WTC11 (cell line): ENCODE data around the gene CNGA2. TPM values are rescaled to one million over a fixed set of nuclear protein-coding genes. Genes with fewer than 3 reads are reported as not detected.

Experiments used
- ATAC-seq: fragments of 200-7000 bp; cut with Tn5 transposase; 2 replicates; pipeline ENCODE4 v1.10.0; 2021; ENCODE audit warnings: mild to moderate bottlenecking, moderate library complexity
- CTCF ChIA-PET: fragments of 300-600 bp; sonication (Branson Sonifier 250); formaldehyde crosslinking; loops from one replicate; lab custom pipeline; 2021; ENCODE audit warnings: antibody characterized with exemption; lab: Charles Lee
- POLR2A ChIA-PET: fragments of 350-600 bp; sonication (Branson Sonifier 250); formaldehyde crosslinking; loops from one replicate; lab custom pipeline; 2021; ENCODE audit warnings: antibody characterized with exemption; lab: Charles Lee
- DNase-seq: peaks from one replicate; pipeline ENCODE4 v3.0.0; 2021; ENCODE audit warnings: low spot score
- H3K27ac Mint-ChIP-seq: 2 replicates; pipeline ENCODE4 v1.8.0; 2021; ENCODE audit warnings: mixed read lengths
- H3K27me3 Mint-ChIP-seq: 2 replicates; pipeline ENCODE4 v1.8.0; 2021; ENCODE audit warnings: low read depth, mild to moderate bottlenecking, moderate library complexity, mixed read lengths
- H3K36me3 Mint-ChIP-seq: 2 replicates; pipeline ENCODE4 v1.8.0; 2021; ENCODE audit warnings: mixed read lengths
- H3K4me1 Mint-ChIP-seq: 2 replicates; pipeline ENCODE4 v1.8.0; 2022; ENCODE audit warnings: mixed read lengths
- H3K4me3 Mint-ChIP-seq: 2 replicates; pipeline ENCODE4 v1.8.0; 2021; ENCODE audit warnings: mild to moderate bottlenecking, moderate library complexity, mixed read lengths
- H3K9me3 Mint-ChIP-seq: 2 replicates; pipeline ENCODE4 v1.8.0; 2021; ENCODE audit warnings: mixed read lengths
- ATF1 ChIP-seq: sonication (generic); formaldehyde crosslinking; IDR thresholded peaks from 2 replicates; pipeline ENCODE4 v1.8.1; 2023; ENCODE audit warnings: mild to moderate bottlenecking, moderate library complexity, missing genetic modification reagents
- ATF2 ChIP-seq: sonication (generic); formaldehyde crosslinking; IDR thresholded peaks from 2 replicates; pipeline ENCODE4 v1.8.1; 2022; ENCODE audit warnings: low read depth, missing genetic modification reagents, borderline replicate concordance
- ATF3 ChIP-seq: sonication (generic); formaldehyde crosslinking; conservative IDR thresholded peaks from 2 replicates; pipeline ENCODE4 v1.8.1; 2022; ENCODE audit warnings: mild to moderate bottlenecking, missing genetic modification reagents
- ATF6 ChIP-seq: sonication (generic); formaldehyde crosslinking; IDR thresholded peaks from 2 replicates; pipeline ENCODE4 v1.8.1; 2023; ENCODE audit warnings: mild to moderate bottlenecking, missing genetic modification reagents
- E2F5 ChIP-seq: sonication (generic); formaldehyde crosslinking; IDR thresholded peaks from 2 replicates; pipeline ENCODE4 v1.8.1; 2022; ENCODE audit warnings: mild to moderate bottlenecking, moderate library complexity, missing genetic modification reagents
- MAX ChIP-seq: sonication (generic); formaldehyde crosslinking; IDR thresholded peaks from 2 replicates; pipeline ENCODE4 v1.8.0; 2022; ENCODE audit warnings: mild to moderate bottlenecking, missing genetic modification reagents
- MLX ChIP-seq: sonication (generic); formaldehyde crosslinking; IDR thresholded peaks from 2 replicates; pipeline ENCODE4 v1.8.1; 2023; ENCODE audit warnings: mild to moderate bottlenecking, missing genetic modification reagents, moderate library complexity
- NFYB ChIP-seq: sonication (generic); formaldehyde crosslinking; conservative IDR thresholded peaks from 2 replicates; pipeline ENCODE4 v1.8.0; 2022; ENCODE audit warnings: low read depth, missing genetic modification reagents
- NR1H2 ChIP-seq: sonication (generic); formaldehyde crosslinking; IDR thresholded peaks from 2 replicates; pipeline ENCODE4 v1.9.0; 2021; ENCODE audit warnings: mild to moderate bottlenecking, moderate library complexity, missing genetic modification reagents
- NR2C2 ChIP-seq: sonication (generic); formaldehyde crosslinking; IDR thresholded peaks from 2 replicates; pipeline ENCODE4 v1.8.0; 2022; ENCODE audit warnings: mild to moderate bottlenecking, missing genetic modification reagents
- NR3C1 ChIP-seq: sonication (generic); formaldehyde crosslinking; conservative IDR thresholded peaks from 2 replicates; pipeline ENCODE4 v1.8.1; 2023; ENCODE audit warnings: low read depth, mild to moderate bottlenecking, missing genetic modification reagents
- PREB ChIP-seq: sonication (generic); formaldehyde crosslinking; IDR thresholded peaks from 2 replicates; pipeline ENCODE4 v1.8.1; 2022; ENCODE audit warnings: mild to moderate bottlenecking, missing genetic modification reagents, moderate library complexity, borderline replicate concordance
- RELA ChIP-seq: sonication (generic); formaldehyde crosslinking; IDR thresholded peaks from 2 replicates; pipeline ENCODE4 v1.8.1; 2022; ENCODE audit warnings: missing genetic modification reagents, mild to moderate bottlenecking, borderline replicate concordance
- TEAD1 ChIP-seq: sonication (generic); formaldehyde crosslinking; IDR thresholded peaks from 2 replicates; pipeline ENCODE4 v1.8.0; 2022; ENCODE audit warnings: mild to moderate bottlenecking, missing genetic modification reagents
- ZBTB43 ChIP-seq: sonication (generic); formaldehyde crosslinking; IDR thresholded peaks from 2 replicates; pipeline ENCODE4 v1.8.1; 2023; ENCODE audit warnings: mild to moderate bottlenecking, missing genetic modification reagents
- ZNF138 ChIP-seq: sonication (generic); formaldehyde crosslinking; conservative IDR thresholded peaks from 2 replicates; pipeline ENCODE4 v1.8.1; 2022; ENCODE audit warnings: mild to moderate bottlenecking, moderate library complexity, missing genetic modification reagents
- ZNF219 ChIP-seq: sonication (generic); formaldehyde crosslinking; IDR thresholded peaks from 2 replicates; pipeline ENCODE4 v1.8.0; 2023; ENCODE audit warnings: missing genetic modification reagents, mild to moderate bottlenecking, borderline replicate concordance
- ZNF263 ChIP-seq: sonication (generic); formaldehyde crosslinking; IDR thresholded peaks from 2 replicates; pipeline ENCODE4 v1.8.1; 2022; ENCODE audit warnings: low read depth, mild to moderate bottlenecking, moderate library complexity, missing genetic modification reagents
- ZNF416 ChIP-seq: fragments of 250-450 bp; sonication (Bioruptor Pico); IDR thresholded peaks from 2 replicates; pipeline ENCODE4 v1.9.0; 2021; ENCODE audit warnings: mild to moderate bottlenecking, inconsistent platforms
- ZNF423 ChIP-seq: fragments of 250-450 bp; sonication (Bioruptor Pico); IDR thresholded peaks from 2 replicates; pipeline ENCODE4 v2.1.2; 2022; ENCODE audit warnings: mild to moderate bottlenecking, moderate library complexity
- ZNF425 ChIP-seq: fragments of 250-450 bp; sonication (Bioruptor Pico); conservative IDR thresholded peaks from 2 replicates; pipeline ENCODE4 v1.9.0; 2021; ENCODE audit warnings: mild to moderate bottlenecking
- total RNA-seq: library from RNA; stranded (reverse); gene quantifications from 3 replicates; pipeline ENCODE4 v1.2.3, GENCODE V29; 2021

Gene CNGA2
- total RNA-seq, 1 experiment from 2014 or later: not detected

GRCh38 chrX:151701071-151701470 lies 33.5 kb upstream of the CNGA2 start:
- ATAC-seq (no peak), DNase-seq (no peak)
- Mint-ChIP-seq H3K36me3 (0 out of 2 replicates have a peak, but pooled peaks cover 3% of the 10 kb centered on the region), H3K4me1 (peaks cover 7% of the 10 kb centered on the region), H3K27me3 (no peaks in the 10 kb centered on the region), H3K4me3 (no peak overlapping the region), H3K9me3 (no peaks in the 10 kb centered on the region), H3K27ac (no peak overlapping the region)
- POLR2A ChIA-PET: no interaction called here
- CTCF ChIA-PET: no interaction called here
- TF ChIP-seq ZNF219 (CRISPR knock-in tag): no peak
- TF ChIP-seq ZNF263 (CRISPR knock-in tag): no peak
- no peak for TF ChIP-seq ATF2
- TF ChIP-seq ATF3 (CRISPR knock-in tag): no peak
- no peak for TF ChIP-seq MAX (CRISPR knock-in tag)
- TF ChIP-seq MLX: no peak
- TF ChIP-seq ZNF423 (CRISPR knock-in tag): no peak
- TF ChIP-seq E2F5 (CRISPR knock-in tag): no peak

- Mint-ChIP-seq H3K27me3 (no peaks in the 10 kb centered on the region), H3K9me3 (no peaks in the 10 kb centered on the region), H3K4me1 (0 out of 2 replicates have a peak, but pooled peaks cover 4% of the 10 kb centered on the region), H3K36me3 (0 out of 2 replicates have a peak, but pooled peaks cover 3% of the 10 kb centered on the region), H3K27ac (no peak overlapping the region), H3K4me3 (no peak overlapping the region)
- ChIA-PET POLR2A (no interaction called here), CTCF (no interaction called here)
- no peak for ATAC-seq
- TF ChIP-seq ZNF138 (no peak), NR2C2 (CRISPR knock-in tag) (no peak)
- no peak for DNase-seq
Observed at GRCh38 chrX:151701531-151701930, 33.0 kb upstream of the CNGA2 start.

GRCh38 chrX:151702026-151702714 lies 32.4 kb upstream of the CNGA2 start:
- 0 out of 2 replicates have a peak, but pooled peaks cover 3% of the 10 kb centered on the region for H3K4me1 Mint-ChIP-seq
- POLR2A ChIA-PET: no interaction called here
- no peak for DNase-seq
- TF ChIP-seq ATF1 (CRISPR knock-in tag): no peak
- no peak for TF ChIP-seq MAX (CRISPR knock-in tag)
- TF ChIP-seq ATF6 (CRISPR knock-in tag): no peak
- no peak for TF ChIP-seq ZBTB43
- TF ChIP-seq NFYB: no peak
- TF ChIP-seq ZNF416 (CRISPR knock-in tag): no peak
- TF ChIP-seq NR1H2 (CRISPR knock-in tag): no peak
- TF ChIP-seq RELA (CRISPR knock-in tag): no peak
- TF ChIP-seq NR3C1: no peak
- no peak for TF ChIP-seq ZNF425
- TF ChIP-seq TEAD1: no peak
- TF ChIP-seq PREB (CRISPR knock-in tag): no peak

More at GRCh38 chrX:151702026-151702714, 32.4 kb upstream of the CNGA2 start:
- Mint-ChIP-seq H3K4me3 (no peak overlapping the region), H3K27me3 (no peaks in the 10 kb centered on the region), H3K27ac (no peak overlapping the region), H3K9me3 (no peaks in the 10 kb centered on the region), H3K36me3 (0 out of 2 replicates have a peak, but pooled peaks cover 3% of the 10 kb centered on the region)
- no peak for ATAC-seq
- CTCF ChIA-PET: no interaction called here
